Measurements from ENCODE around the gene VWDE. TPM values are rescaled to one million over a fixed set of nuclear protein-coding genes. Genes with fewer than 3 reads are reported as not detected.

VWDE gene
- polyA plus RNA-seq, 3 donors, result not detected

DNA sequence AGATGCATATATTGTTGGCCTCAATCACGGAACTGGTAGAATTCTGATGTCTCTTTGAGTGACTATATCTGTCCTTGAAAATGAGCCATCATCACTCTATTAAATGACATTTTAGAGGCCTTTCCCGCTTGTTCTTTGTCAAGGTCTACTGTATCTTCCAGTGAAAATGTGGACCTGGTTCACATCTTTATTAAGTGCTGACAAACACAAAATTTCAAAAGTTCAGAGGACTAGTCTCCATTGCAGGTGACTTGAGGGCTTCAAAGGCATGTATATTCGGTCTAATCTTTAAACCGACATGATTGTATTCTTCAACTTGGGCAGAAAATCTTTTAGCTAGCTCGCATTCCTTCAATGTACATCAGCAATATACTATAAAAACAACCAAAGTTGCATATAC lies 36.6 kb upstream of the VWDE start:
- H3K4me1 ChIP-seq (ENCODE audit: control insufficient read depth in 1 of 2, insufficient read depth in 2 of 2, low read length in 2 of 2), result no peaks in the 10 kb centered on the region
- H3K9me3 Mint-ChIP-seq, result no peaks in the 10 kb centered on the region
- no peak overlapping the region for H3K27ac Mint-ChIP-seq
- H3K36me3 ChIP-seq (replicated peaks in 1 of 2; ENCODE audit: control insufficient read depth in 1 of 2, insufficient read depth in 2 of 2, low read length in 2 of 2), result no peaks in the 10 kb centered on the region
- WGBS (ENCODE audit: insufficient coverage), result 89% methylated on average over 5 of the region's 5 CpGs
- no peaks in the 10 kb centered on the region for H3K27me3 Mint-ChIP-seq (ENCODE audit: low read depth in 3 of 3)
- H3K9ac ChIP-seq (ENCODE audit: insufficient read depth, low read length, poor library complexity, severe bottlenecking), result no peak overlapping the region
- H3K36me3 Mint-ChIP-seq, result no peaks in the 10 kb centered on the region
- H3K27ac ChIP-seq (ENCODE audit: low read depth in 1 of 2, low read length in 2 of 2), result no peak overlapping the region
- H3K4me1 Mint-ChIP-seq, result no peaks in the 10 kb centered on the region
- no peaks in the 10 kb centered on the region for H3K27me3 ChIP-seq (ENCODE audit: control insufficient read depth in 2 of 2, insufficient read depth in 2 of 2, low read length in 2 of 2)
- TF ChIP-seq, protein P1, sequence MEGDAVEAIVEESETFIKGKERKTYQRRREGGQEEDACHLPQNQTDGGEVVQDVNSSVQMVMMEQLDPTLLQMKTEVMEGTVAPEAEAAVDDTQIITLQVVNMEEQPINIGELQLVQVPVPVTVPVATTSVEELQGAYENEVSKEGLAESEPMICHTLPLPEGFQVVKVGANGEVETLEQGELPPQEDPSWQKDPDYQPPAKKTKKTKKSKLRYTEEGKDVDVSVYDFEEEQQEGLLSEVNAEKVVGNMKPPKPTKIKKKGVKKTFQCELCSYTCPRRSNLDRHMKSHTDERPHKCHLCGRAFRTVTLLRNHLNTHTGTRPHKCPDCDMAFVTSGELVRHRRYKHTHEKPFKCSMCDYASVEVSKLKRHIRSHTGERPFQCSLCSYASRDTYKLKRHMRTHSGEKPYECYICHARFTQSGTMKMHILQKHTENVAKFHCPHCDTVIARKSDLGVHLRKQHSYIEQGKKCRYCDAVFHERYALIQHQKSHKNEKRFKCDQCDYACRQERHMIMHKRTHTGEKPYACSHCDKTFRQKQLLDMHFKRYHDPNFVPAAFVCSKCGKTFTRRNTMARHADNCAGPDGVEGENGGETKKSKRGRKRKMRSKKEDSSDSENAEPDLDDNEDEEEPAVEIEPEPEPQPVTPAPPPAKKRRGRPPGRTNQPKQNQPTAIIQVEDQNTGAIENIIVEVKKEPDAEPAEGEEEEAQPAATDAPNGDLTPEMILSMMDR (IDR thresholded peaks at IDR 0.05), result no peak
- H3K4me3 ChIP-seq (replicated peaks in 1 of 3; ENCODE audit: low read depth in 2 of 3, low read length in 3 of 3), result no peak overlapping the region
- intact Hi-C loops (cut with micrococcal nuclease), result no loop called here
- H3K4me3 Mint-ChIP-seq, result no peak overlapping the region
- no peak for DNase-seq
- H2AFZ ChIP-seq (ENCODE audit: insufficient read depth, low read depth, low read length, poor library complexity, severe bottlenecking), result no peak overlapping the region
- H3K79me2 ChIP-seq (ENCODE audit: insufficient read depth, low read length), result no peaks in the 10 kb centered on the region
- no peaks in the 10 kb centered on the region for H4K20me1 ChIP-seq (ENCODE audit: insufficient read depth, low read length)
- H3K4me2 ChIP-seq (replicated peaks; ENCODE audit: extremely low read depth, low read length, poor library complexity, severe bottlenecking), result no peak overlapping the region
- no peaks in the 10 kb centered on the region for H3K9me3 ChIP-seq (replicated peaks in 1 of 2; ENCODE audit: control insufficient read depth in 1 of 2, insufficient read depth in 1 of 2, low read length in 2 of 2)

DNA sequence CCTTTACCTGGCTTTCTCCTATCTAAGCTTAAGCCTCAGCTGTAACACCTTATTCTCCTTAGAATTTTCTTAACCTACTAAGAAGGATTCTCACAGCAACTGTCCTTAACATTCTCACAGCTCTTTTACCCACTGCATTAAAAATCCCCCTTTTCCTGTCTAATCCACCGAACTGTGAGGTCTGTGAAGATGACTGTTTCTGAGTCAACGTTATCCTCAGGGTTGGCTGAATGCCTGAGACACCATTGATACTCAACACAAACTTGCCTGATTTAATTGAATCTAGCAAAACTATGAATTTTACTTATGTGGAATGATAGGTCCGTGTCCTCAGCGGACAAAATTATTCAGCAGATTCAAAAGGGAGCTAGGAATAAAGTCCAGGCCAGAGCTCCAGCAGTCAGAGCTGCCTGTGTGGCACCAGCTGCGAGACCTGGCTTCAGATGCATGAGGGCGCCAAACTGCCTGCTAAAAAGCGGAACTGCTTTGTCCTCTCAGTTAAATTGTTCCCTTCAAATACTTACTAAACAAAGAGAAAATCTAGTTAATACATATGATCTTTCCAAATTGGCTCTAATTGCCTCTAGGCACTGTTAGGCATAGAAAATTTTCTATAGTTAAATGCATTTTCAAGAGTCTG lies 33.4 kb upstream of the VWDE start:
- intact Hi-C loops (cut with micrococcal nuclease), result no loop called here
- no peak overlapping the region for H3K4me2 ChIP-seq (replicated peaks; ENCODE audit: extremely low read depth, low read length, poor library complexity, severe bottlenecking)
- TF ChIP-seq, protein P1 (IDR thresholded peaks at IDR 0.05), result no peak
- H3K36me3 Mint-ChIP-seq, result no peaks in the 10 kb centered on the region
- H3K4me1 ChIP-seq (ENCODE audit: control insufficient read depth in 1 of 2, insufficient read depth in 2 of 2, low read length in 2 of 2), result no peaks in the 10 kb centered on the region
- 46% methylated on average over 3 of the region's 7 CpGs for WGBS (ENCODE audit: insufficient coverage)
- H3K79me2 ChIP-seq (ENCODE audit: insufficient read depth, low read length), result no peaks in the 10 kb centered on the region
- H3K27ac ChIP-seq (ENCODE audit: low read depth in 1 of 2, low read length in 2 of 2), result no peak overlapping the region
- no peaks in the 10 kb centered on the region for H3K36me3 ChIP-seq (replicated peaks in 1 of 2; ENCODE audit: control insufficient read depth in 1 of 2, insufficient read depth in 2 of 2, low read length in 2 of 2)
- no peaks in the 10 kb centered on the region for H3K4me1 Mint-ChIP-seq
- no peak for DNase-seq
- no peak overlapping the region for H3K9ac ChIP-seq (ENCODE audit: insufficient read depth, low read length, poor library complexity, severe bottlenecking)
- H2AFZ ChIP-seq (ENCODE audit: insufficient read depth, low read depth, low read length, poor library complexity, severe bottlenecking), result no peak overlapping the region
- H3K27me3 Mint-ChIP-seq (ENCODE audit: low read depth in 3 of 3), result no peaks in the 10 kb centered on the region
- H3K27me3 ChIP-seq (ENCODE audit: control insufficient read depth in 2 of 2, insufficient read depth in 2 of 2, low read length in 2 of 2), result no peaks in the 10 kb centered on the region
- H3K4me3 ChIP-seq (replicated peaks in 1 of 3; ENCODE audit: low read depth in 2 of 3, low read length in 3 of 3), result no peak overlapping the region
- no peak overlapping the region for H3K4me3 Mint-ChIP-seq
- no peaks in the 10 kb centered on the region for H4K20me1 ChIP-seq (ENCODE audit: insufficient read depth, low read length)
- H3K9me3 Mint-ChIP-seq, result no peaks in the 10 kb centered on the region
- no peak overlapping the region for H3K27ac Mint-ChIP-seq
- no peaks in the 10 kb centered on the region for H3K9me3 ChIP-seq (replicated peaks in 1 of 2; ENCODE audit: control insufficient read depth in 1 of 2, insufficient read depth in 1 of 2, low read length in 2 of 2)
